MV-4-11 (cell line): ENCODE measurements around the gene ANKRD33B.
"Not testable (repeated sequence)": the region's sequence is repeated elsewhere in the genome, so short reads cannot be mapped to it uniquely, and the experiment has no call there.

ENCODE experiments used
- DNase-seq: peaks from one replicate; lab custom pipeline; 2025; lab: John Stamatoyannopoulos, UW

The ANKRD33B gene

DNA sequence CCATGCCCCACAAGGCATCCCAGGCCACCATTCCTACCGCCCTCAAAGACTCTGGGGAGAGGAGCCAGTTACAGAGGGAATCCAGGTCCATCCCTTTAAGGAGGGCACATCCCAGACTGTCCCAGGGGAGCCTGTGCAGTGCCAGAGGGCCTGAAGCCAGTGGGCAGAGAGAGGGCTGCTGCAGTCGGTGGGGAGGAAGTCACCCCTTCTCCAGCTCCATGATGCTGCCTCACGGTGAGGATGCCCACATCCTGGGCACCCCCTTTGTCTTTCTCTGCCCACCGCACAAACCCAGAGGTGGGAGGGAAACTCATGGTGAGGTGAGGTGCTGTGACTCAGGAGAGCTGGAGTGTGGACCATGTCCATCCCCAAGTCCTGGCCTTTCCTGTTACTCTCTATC, 26.2 kb upstream of the ANKRD33B start:
- DNase-seq: no peak

DNA sequence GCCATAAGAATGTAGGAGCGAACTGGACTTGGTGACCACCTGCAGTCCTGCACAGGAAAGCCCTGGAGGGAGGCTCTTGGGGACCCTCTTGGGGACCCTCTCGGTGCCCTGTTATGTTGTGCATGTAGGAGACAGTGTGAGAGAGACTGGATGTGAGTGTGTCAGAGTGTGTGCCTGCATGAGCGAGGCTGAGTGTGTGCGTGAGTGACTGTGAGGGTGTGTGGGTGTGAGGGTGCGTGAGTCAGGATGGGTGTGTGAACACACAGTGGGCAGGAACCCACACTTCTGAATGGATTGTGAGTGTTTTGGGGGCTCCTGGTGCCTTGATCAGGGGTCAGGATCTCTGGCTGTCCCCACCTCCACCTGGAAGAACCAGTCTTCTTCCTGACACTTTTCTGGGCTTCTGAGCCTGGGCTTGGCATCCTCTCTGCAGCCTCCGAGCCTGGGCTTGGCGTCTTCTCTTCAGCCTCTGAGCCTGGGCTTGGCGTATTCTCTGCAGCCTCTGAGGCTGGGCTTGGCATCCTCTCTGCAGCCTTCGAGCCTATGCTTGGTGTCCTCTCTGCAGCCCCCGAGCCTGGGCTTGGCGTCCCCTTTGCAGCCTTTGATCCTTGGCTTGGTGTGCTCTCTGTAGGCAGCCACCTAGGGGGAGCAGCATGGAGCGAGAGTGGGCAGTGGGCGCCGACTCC, 25.6 kb upstream of the ANKRD33B start:
- DNase-seq: no peak

- no peak for DNase-seq
Measured at GRCh38 chr5:10538789-10539686, 24.8 kb upstream of the ANKRD33B start.

- peak; percentile 10 for DNase-seq
Measured at GRCh38 chr5:10539687-10539998, 24.2 kb upstream of the ANKRD33B start.

DNA sequence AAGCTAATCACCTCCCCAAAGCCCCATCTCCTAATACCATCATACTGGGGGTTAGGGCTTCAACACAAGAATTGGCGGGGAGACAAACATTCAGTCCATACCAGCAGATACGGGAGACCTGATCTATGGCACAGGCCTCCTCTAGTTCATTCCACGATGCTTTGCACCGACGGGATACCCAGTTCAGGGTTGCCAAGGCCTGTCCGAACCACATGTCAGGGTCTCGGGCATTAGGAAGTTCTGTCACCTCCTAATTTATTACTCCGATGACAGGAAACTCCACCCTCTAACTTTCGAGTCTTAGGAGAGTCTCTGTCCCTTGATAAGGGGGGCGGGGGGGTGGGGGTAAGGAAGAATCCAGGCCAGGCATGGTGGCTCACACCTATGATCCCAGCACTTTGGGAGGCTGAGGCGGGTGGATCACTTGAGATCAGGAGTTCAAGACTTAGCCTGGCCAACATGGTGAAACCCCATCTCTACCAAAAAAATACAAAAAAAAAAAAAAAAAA, 23.8 kb upstream of the ANKRD33B start:
- DNase-seq: no peak

GRCh38 chr5:10540951-10541646, 22.8 kb upstream of the ANKRD33B start:
- DNase-seq: no peak

GRCh38 chr5:10542055-10542550, 21.8 kb upstream of the ANKRD33B start:
- no peak for DNase-seq

DNA sequence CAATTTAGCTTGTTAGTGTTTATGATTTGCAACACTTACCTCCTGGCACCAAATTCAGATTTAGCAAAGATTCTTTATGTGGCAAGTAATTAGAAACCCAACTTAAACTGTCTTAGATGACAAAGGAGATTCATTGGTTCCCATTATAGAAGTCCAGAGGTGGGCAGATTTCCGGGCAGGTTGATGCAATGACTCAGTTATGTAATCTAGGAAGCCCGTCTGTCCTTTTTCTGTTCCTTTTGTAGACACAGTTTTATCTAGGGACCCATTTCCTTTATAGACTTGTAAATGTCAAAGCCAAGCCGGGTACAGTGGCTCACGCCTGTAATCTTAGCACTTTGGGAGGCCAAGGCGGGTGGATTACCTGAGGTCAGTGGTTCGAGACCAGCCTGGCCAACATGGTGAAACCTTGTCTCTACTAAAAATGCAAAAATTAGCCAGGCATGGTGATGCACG, 20.3 kb upstream of the ANKRD33B start:
- peak; percentile 69 for DNase-seq

DNA sequence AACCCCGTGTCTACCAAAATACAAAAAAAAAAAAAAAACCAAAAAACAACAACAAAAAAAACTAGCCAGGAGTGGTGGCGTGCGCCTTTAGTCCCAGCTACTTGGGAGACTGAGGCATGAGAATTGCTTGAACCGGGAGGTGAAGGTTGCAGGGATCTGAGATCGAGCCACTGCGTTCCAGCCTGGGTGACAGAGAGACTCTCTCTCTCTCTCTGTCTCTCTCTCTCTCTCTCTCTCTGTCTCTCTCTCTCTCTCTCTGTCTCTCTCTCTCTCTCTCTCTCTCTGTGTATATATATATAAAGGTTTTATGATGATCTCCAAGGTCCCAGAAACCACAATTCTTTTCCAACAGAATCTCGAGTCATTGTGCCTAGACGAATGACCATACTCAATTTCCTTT, 18.8 kb upstream of the ANKRD33B start:
- DNase-seq: no peak

DNA sequence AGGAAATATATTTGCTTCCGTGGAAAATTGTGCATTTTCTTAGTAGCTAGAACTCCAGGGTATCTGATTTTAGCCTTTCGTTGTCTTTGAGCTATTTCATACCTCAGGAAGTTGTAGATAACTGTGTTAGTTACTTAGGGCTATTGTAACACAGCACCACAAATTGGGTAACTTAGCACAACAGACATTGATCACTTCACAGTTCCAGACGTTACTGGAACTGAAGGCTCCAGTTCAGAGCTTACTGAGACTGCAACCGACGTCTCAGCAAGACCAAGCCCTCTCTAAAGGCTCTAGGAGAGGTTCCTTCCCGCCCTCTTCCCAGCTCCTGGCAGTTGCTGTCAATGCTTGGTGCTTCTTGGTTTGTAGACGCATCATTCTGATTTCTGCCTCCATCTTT, 17.7 kb upstream of the ANKRD33B start:
- no peak for DNase-seq

- no peak for DNase-seq
Measured at GRCh38 chr5:10548418-10549122, 15.3 kb upstream of the ANKRD33B start.

DNA sequence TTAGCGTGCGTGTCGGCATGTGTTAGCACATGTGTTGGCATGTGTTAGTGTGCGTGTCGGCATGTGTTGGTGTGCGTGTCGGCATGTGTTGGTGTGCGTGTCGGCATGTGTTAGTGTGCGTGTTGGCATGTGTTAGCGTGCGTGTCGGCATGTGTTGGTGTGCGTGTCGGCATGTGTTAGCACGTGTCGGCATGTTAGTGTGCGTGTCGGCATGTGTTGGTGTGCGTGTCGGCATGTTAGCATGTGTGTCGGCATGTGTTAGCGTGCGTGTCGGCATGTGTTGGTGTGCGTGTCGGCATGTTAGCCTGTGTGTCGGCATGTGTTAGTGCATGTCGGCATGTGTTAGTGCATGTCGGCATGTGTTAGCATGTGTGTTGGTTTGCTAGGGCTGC, 14.8 kb upstream of the ANKRD33B start:
- DNase-seq: not testable (repeated sequence)

- DNase-seq: no peak
Measured at GRCh38 chr5:10550222-10550995, 13.5 kb upstream of the ANKRD33B start.

DNA sequence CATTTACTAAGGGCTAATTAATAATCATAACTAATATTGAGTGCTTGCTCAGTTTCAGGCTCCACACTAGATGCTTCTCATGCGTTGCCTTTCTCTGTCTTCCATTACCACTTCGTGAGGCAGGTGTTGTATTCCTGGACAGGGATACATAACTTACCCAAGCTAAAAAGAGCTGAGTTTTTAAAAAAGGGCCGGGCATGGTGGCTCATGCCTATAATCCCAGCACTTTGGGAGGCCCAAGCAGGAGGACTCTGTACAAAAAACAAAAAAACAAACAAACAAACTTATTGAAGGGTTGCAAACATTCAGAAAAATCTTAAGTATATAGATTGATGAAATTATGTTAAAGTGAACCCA, 12.1 kb upstream of the ANKRD33B start:
- no peak for DNase-seq

DNA sequence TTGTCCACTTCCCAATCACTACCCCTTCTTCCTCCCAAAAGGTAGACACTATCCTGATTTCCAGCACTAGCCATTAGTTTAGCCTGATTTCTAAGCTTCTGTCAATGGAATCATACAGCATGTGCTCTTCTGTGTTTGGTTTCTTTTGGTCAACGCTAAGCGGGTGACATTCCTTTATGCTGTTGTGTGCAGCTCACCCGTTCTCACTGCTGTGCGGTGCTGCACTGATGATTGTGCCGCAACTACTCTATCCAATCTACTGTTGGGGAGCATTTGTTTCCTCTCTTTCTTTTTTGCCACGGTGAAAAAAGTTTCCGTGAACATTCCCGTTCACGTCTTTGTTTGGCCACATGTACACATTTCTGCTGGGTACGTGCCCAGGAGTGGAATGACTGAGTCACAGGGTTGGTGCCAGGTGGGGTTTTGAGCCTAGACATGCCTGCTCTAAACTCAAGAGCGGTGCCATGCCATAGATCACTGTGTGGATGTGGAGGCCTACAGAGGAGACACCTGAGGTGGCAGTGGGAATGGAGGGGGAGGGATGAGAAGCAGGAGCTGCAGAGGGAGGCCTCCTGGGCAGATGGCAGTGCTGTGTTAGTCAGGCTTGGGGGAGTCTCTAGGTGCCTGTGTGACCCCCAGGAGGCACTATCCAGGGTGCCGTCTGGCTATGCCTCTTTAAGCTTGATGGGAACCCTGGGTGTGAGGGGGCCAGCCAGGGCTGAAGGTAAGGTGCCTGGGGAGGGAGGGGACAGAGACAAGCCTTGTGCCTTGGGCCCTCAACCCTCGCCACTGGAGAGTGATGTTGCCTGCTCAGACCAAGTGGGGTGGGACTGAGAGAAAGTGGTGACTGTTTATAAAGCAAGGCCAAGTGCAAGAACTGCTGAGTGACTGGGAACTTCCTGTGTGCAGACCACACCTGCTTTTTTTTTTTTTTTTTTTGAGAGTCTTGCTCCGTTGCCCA, 11.4 kb upstream of the ANKRD33B start:
- no peak for DNase-seq

- no peak for DNase-seq
Measured at GRCh38 chr5:10553476-10553875, 10.4 kb upstream of the ANKRD33B start.

- no peak for DNase-seq
Measured at GRCh38 chr5:10555277-10555684, 8.6 kb upstream of the ANKRD33B start.

GRCh38 chr5:10556289-10556807, 7.5 kb upstream of the ANKRD33B start:
- no peak for DNase-seq

- peak; percentile 1 for DNase-seq
Measured at GRCh38 chr5:10556893-10557746, 6.8 kb upstream of the ANKRD33B start.
